Glomerular visceral epithelial cell (primary cell): ENCODE results near the gene EFTUD2.
A peak's percentile ranks its signal among the peaks of the same experiment; 100 is the strongest.
"Not testable (repeated sequence)": the region's sequence is repeated elsewhere in the genome, so short reads cannot be mapped to it uniquely, and the experiment has no call there.

Source experiments
- DNase-seq: peaks from one replicate; pipeline ENCODE4 v3.0.0-alpha.2; 2016; ENCODE audit errors: extremely low spot score

Gene EFTUD2

GRCh38 chr17:44848961-44849489, 50.2 kb downstream of the EFTUD2 start:
- no peak for DNase-seq

- DNase-seq = no peak
These were observed 50.9 kb downstream of the EFTUD2 start for GRCh38 chr17:44848257-44848795.

GRCh38 chr17:44847586-44847985, 51.7 kb downstream of the EFTUD2 start, which contains the start of gene HIGD1B:
Gene HIGD1B, plus strand, starts transcription at chr17:44847883. Its CDS starts 270 bp downstream, at chr17:44848153.
- DNase-seq = no peak

GRCh38 chr17:44846206-44846605, 53.0 kb downstream of the EFTUD2 start:
- DNase-seq = no peak

GRCh38 chr17:44844390-44844830, 54.8 kb downstream of the EFTUD2 start:
- DNase-seq = no peak

- DNase-seq = no peak
These were observed 56.5 kb downstream of the EFTUD2 start for GRCh38 chr17:44842748-44843147.

GRCh38 chr17:44840936-44841335, 58.3 kb downstream of the EFTUD2 start:
- no peak for DNase-seq

GRCh38 chr17:44840274-44840673, 59.0 kb downstream of the EFTUD2 start:
- DNase-seq = no peak

- no peak for DNase-seq
These were observed 62.0 kb downstream of the EFTUD2 start for GRCh38 chr17:44837196-44837595.

GRCh38 chr17:44832805-44833204, 66.4 kb downstream of the EFTUD2 start:
- DNase-seq = no peak

GRCh38 chr17:44831371-44831770, 67.9 kb downstream of the EFTUD2 start:
- DNase-seq = no peak

GRCh38 chr17:44830359-44831288, 68.6 kb downstream of the EFTUD2 start:
- DNase-seq = peak; percentile 40

GRCh38 chr17:44829523-44830358, 69.5 kb downstream of the EFTUD2 start, which contains the start of gene GJC1:
Gene GJC1, minus strand, starts transcription at chr17:44830287. Its CDS starts 24,470 bp downstream, at chr17:44805817.
- peak; percentile 76 for DNase-seq

- DNase-seq = peak; percentile 22
These were observed 70.2 kb downstream of the EFTUD2 start for GRCh38 chr17:44828919-44829522.

- no peak for DNase-seq
These were observed 71.4 kb downstream of the EFTUD2 start for GRCh38 chr17:44827863-44828262.

GRCh38 chr17:44826123-44826790, 73.0 kb downstream of the EFTUD2 start:
- peak; percentile 56 for DNase-seq

- not testable (repeated sequence) for DNase-seq
These were observed 74.0 kb downstream of the EFTUD2 start for GRCh38 chr17:44825236-44825635.

GRCh38 chr17:44820631-44821212, 78.5 kb downstream of the EFTUD2 start:
- DNase-seq = peak; percentile 78

- not testable (repeated sequence) for DNase-seq
These were observed 80.7 kb downstream of the EFTUD2 start for GRCh38 chr17:44818508-44818907.

GRCh38 chr17:44812263-44812662, 87.0 kb downstream of the EFTUD2 start:
- DNase-seq = no peak
